H1 (cell line): ENCODE data around the gene COL1A1. TPM values are rescaled to one million over a fixed set of nuclear protein-coding genes. Genes with fewer than 3 reads are reported as not detected.

Source experiments
- ASH2L ChIP-seq: fragments of 200-600, 300-600 bp; sonication (generic); IDR thresholded peaks from one replicate; pipeline ENCODE4 v1.7.1; 2017; ENCODE audit warnings: low read length
- BACH1 ChIP-seq: IDR thresholded peaks from 2 replicates; pipeline ENCODE4 v1.6.1; 2012; ENCODE audit warnings: low read length, improper control_type of control experiment
- BCL11A ChIP-seq, 2 experiments: IDR thresholded peaks; one replicate each; pipeline ENCODE4 v1.6.1; 2011; ENCODE audit warnings: low read depth in 2 of 2, low read length in 2 of 2, mild to moderate bottlenecking in 2 of 2
- CBX8 ChIP-seq: fragments of 300-800, 300-1000 bp; sonication (generic); IDR thresholded peaks from 2 replicates; pipeline ENCODE4 v1.7.1; 2016; ENCODE audit warnings: low read depth, low read length, borderline replicate concordance
- CREB1 ChIP-seq: IDR thresholded peaks from 2 replicates; pipeline ENCODE4 v1.6.1; 2012; ENCODE audit warnings: inconsistent platforms
- CTBP2 ChIP-seq: IDR thresholded peaks from 2 replicates; pipeline ENCODE4 v1.7.0; 2011; ENCODE audit warnings: borderline replicate concordance, mild to moderate bottlenecking, moderate library complexity, mixed read lengths, low read length; ENCODE audit not compliant: insufficient read depth, insufficient read length
- CTCF ChIP-seq, 3 experiments: IDR thresholded peaks; 1 replicate in 2 of 3; 2 replicates in 1 of 3; pipeline versions ENCODE4 v1.5.1 to v1.6.1; 2011; ENCODE audit warnings: low read length in 3 of 3, mild to moderate bottlenecking in 3 of 3, inconsistent platforms in 2 of 3, low read depth in 1 of 3, moderate library complexity in 1 of 3; ENCODE audit not compliant: insufficient read depth in 1 of 3; ENCODE audit errors: control extremely low read depth in 1 of 3
- E2F6 ChIP-seq: IDR thresholded peaks from 2 replicates; pipeline ENCODE4 v1.6.1; 2012; ENCODE audit warnings: inconsistent platforms
- EGR1 ChIP-seq: IDR thresholded peaks from 2 replicates; pipeline ENCODE4 v1.6.1; 2011; ENCODE audit warnings: low read depth, low read length, borderline replicate concordance
- EP300 ChIP-seq, 2 experiments: IDR thresholded peaks; 1 replicate in 1 of 2; 2 replicates in 1 of 2; pipeline ENCODE4 v1.6.1; 2011 to 2012; ENCODE audit warnings: low read depth in 2 of 2, low read length in 2 of 2, mild to moderate bottlenecking in 2 of 2, borderline replicate concordance in 1 of 2, inconsistent platforms in 1 of 2, moderate library complexity in 1 of 2
- FOSL1 ChIP-seq: IDR thresholded peaks from 2 replicates; pipeline ENCODE4 v1.6.1; 2011; ENCODE audit warnings: mild to moderate bottlenecking, low read depth, low read length, moderate library complexity; ENCODE audit not compliant: insufficient read depth
- HDAC2 ChIP-seq, 2 experiments: fragments of 300-600 bp in 1 of 2; sonication (generic) in 1 of 2; IDR thresholded peaks; 2 replicates each; pipeline ENCODE4 v1.6.1; 2011 to 2012; ENCODE audit warnings: low read depth in 2 of 2, low read length in 2 of 2, mild to moderate bottlenecking in 2 of 2, moderate library complexity in 2 of 2, borderline replicate concordance in 1 of 2, inconsistent platforms in 1 of 2
- MAFK ChIP-seq: IDR thresholded peaks from 2 replicates; pipeline ENCODE4 v1.6.1; 2012; ENCODE audit warnings: low read depth, mild to moderate bottlenecking, improper control_type of control experiment, low read length
- NANOG ChIP-seq: IDR thresholded peaks from 2 replicates; pipeline ENCODE4 v1.6.1; 2011; ENCODE audit warnings: low read length, low read depth, mild to moderate bottlenecking, inconsistent platforms; ENCODE audit not compliant: insufficient read depth, poor library complexity, severe bottlenecking
- POLR2AphosphoS5 ChIP-seq: IDR thresholded peaks from 2 replicates; pipeline ENCODE4 v1.6.1; 2011; ENCODE audit warnings: low read depth, low read length
- POU5F1 ChIP-seq: IDR thresholded peaks from 2 replicates; pipeline ENCODE4 v1.6.1; 2011; ENCODE audit warnings: low read depth, mild to moderate bottlenecking, low read length, moderate library complexity
- RAD21 ChIP-seq, 2 experiments: IDR thresholded peaks in 1 of 2; conservative IDR thresholded peaks in 1 of 2; 2 replicates each; pipeline ENCODE4 v1.6.1; 2011; ENCODE audit warnings: low read depth in 2 of 2, low read length in 2 of 2, improper control_type of control experiment in 1 of 2, inconsistent platforms in 1 of 2, mild to moderate bottlenecking in 1 of 2, moderate library complexity in 1 of 2
- SUZ12 ChIP-seq: fragments of 200-600 bp; sonication (generic); IDR thresholded peaks from 2 replicates; pipeline ENCODE4 v1.6.1; 2012; ENCODE audit warnings: mild to moderate bottlenecking, inconsistent platforms, low read length, moderate library complexity, mixed read lengths
- YY1 ChIP-seq: IDR thresholded peaks from 2 replicates; pipeline ENCODE4 v1.6.1; 2011; ENCODE audit warnings: low read depth, mild to moderate bottlenecking, low read length
- polyA plus RNA-seq, 7 experiments: library from polyadenylated mRNA; depleted of rRNA in 3 of 7; stranded (reverse) in 5 of 7; unstranded in 2 of 7; fragments of >200 nt in 5 of 7; fragments of 200-250 nt in 2 of 7; gene quantifications; 1 replicate in 5 of 7; 2 replicates in 1 of 7; 4 replicates in 1 of 7; pipeline versions ENCODE4 v1.2.1 to v1.2.3, GENCODE V29; 2011 to 2013; ENCODE audit warnings: missing spikeins in 2 of 7, mixed read lengths in 2 of 7
- total RNA-seq: library from RNA; stranded (reverse); fragmentation: NEBNext Ultra II Directional; extraction: Animal tissue kit (Norgen Biotek cat#: 25700); gene quantifications from 2 replicates; pipeline ENCODE4 v1.2.1, GENCODE V29; 2021

Gene COL1A1
- total and polyA plus RNA-seq, 2 of the 8 experiments (the other 6 are each of a cell fraction or from before 2014, with no cell fraction given) = 14.1 to 80.4 TPM

DNA sequence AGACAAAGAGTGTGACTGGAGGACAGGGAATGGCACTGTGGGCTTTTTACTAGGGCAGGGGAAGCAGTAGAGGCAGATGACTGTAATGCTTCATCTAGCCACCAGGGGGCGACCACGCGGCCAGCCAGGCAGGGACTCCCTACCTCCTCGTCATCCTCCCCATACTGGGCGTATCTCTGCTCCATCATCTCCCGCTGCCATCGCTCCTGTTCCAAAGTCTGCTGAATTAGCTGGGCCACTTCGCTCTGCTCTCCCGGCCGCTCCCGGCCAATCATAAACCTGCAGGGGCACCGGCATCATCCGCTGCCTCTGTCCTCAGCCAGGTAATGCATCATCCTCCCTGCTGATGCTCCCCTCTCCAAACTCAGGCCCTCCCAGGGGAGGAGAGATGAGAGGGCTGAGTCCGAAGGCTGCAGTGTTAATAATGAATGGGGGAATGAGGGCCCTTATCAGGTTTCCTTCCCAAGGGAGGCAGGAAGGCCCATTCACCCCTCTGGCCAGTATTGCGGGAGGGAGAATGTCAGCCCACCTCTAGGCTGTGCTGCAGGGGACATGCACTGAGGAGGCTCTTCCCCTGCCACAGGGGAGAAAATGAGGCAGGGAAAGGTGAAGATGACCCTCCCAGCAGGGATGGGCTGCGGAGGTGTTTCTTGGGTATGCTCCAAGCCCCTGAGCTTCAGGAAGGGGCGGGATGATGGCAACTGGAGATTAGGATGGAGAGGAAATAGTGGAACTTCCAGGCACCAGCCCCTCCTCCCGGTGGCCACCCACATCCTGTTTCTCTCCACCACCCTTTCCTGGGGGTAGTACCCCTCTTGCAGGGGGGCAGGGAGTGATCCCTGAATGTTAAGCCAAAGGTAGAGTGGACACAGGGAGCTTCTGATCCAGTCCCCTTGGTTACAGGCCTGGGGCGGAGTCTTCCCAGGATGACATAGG lies 61.2 kb downstream of the COL1A1 start (continued):
- no peak for TF ChIP-seq EGR1
- no peak for TF ChIP-seq HDAC2 (IDR thresholded peaks at IDR 0.05; ENCODE audit: borderline replicate concordance in 1 of 2, low read depth in 2 of 2, low read length in 2 of 2)
- TF ChIP-seq NANOG = no peak
- no peak for TF ChIP-seq CBX8
- peak; percentile 85 for TF ChIP-seq CREB1
- TF ChIP-seq YY1 = peak; percentile 45; the same call in 1 of the 2 replicates
- TF ChIP-seq BACH1 = no peak
- TF ChIP-seq CTBP2 = no peak
- no peak for TF ChIP-seq POU5F1
- no peak for TF ChIP-seq POLR2AphosphoS5
- no peak for TF ChIP-seq ASH2L
- no peak for TF ChIP-seq FOSL1
- TF ChIP-seq E2F6 = no peak
- no peak for TF ChIP-seq SUZ12
- no peak for TF ChIP-seq MAFK
- peak in 1 of 2 experiments; percentile 18; a peak in 1 of 3 replicates for TF ChIP-seq EP300 (IDR thresholded peaks at IDR 0.05; ENCODE audit: borderline replicate concordance in 1 of 2, low read depth in 2 of 2, low read length in 2 of 2)
- no peak for TF ChIP-seq BCL11A (IDR thresholded peaks at IDR 0.05; ENCODE audit: low read depth in 2 of 2, low read length in 2 of 2)
- TF ChIP-seq CTCF (IDR thresholded peaks at IDR 0.05; ENCODE audit: control extremely low read depth in 1 of 3, insufficient read depth in 1 of 3, low read depth in 1 of 3, low read length in 3 of 3) = peak; percentile 87 to 98 (median 95)
- peak; percentile 68 to 71 for TF ChIP-seq RAD21 (IDR thresholded peaks at IDR 0.05 in 1 of 2, conservative IDR thresholded peaks at IDR 0.05 in 1 of 2; ENCODE audit: low read depth in 2 of 2, low read length in 2 of 2)
